ENCODE data around the gene MAP3K7. TPM values are rescaled to one million over a fixed set of nuclear protein-coding genes. Genes with fewer than 3 reads are reported as not detected.

The MAP3K7 gene
- total and polyA plus RNA-seq, 2 donors (not counting 3 experiments of a cell fraction or from before 2014, with no cell fraction given), result 15.3 to 25.6 TPM

DNA sequence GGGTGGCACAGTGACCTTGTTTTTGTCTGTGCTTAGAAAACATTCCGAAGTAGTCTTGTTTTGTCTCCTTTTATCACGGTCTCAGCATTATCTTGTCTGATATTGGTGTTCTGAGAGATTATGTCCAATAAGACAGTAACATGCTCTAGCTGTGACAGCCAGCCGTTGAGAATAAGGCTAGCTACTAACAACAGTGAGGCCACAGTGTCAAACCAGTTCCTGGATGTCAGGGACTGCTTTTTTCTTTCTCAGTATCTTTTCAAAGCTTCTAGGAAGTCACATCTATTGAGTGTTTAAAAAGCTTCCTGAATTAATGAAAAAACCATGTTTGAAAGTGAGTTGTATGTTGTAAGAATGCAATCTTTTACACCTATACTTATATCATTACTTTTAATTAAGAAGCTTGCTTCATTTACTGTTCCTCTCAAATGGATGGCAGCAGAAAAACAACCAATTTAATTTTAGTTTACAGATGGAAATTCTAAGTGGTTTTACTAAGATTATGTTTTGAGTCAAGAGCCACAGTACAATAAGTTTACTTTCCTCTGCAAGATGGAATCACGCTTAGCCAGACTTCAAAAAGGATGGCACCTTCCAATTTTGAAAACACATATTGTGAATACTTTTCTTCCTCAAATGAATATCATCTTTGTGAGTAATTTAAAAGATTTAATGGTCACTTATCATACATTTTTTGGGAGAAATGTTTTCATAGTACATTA is 53.1 kb downstream of the MAP3K7 start:
- no peak for FAIRE-seq
- POLR2A ChIA-PET, result no interaction called here

DNA sequence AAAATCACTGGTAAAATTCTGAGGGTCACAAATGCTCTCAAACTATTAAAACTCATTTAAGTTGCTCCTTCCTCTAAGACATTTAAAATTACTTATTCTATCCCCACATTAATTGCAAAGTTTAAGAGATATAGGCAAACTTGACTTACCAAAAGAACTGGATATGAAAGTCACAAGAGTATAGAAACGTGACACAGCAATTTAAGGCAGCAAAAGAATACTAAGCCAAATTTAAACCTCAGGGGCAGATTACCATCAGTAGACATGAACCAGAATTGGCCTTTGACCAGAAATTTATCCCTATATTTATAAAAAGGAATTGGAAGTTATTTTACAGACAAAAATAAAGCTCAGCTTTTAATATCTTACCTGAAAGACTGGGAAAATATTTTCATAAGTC is 56.0 kb downstream of the MAP3K7 start:
- CTCF ChIA-PET, result interaction anchor here (1.3 kb wide), 1 partner anchor 10 kb away, joined by 3 read pairs; no protein-coding TSS in a partner anchor
- no peaks in the 10 kb centered on the region for H4K20me1 ChIP-seq (replicated peaks; ENCODE audit: control insufficient read depth, extremely low read depth, insufficient read depth, low read length)
- no peaks in the 10 kb centered on the region for H3K79me2 ChIP-seq (ENCODE audit: control insufficient read depth, insufficient read depth, low read length)
- H3K4me3 ChIP-seq (replicated peaks in 1 of 3; ENCODE audit: insufficient read depth in 1 of 3, low read depth in 1 of 3, low read length in 3 of 3), result no peak overlapping the region
- no peak overlapping the region for H2AFZ ChIP-seq (ENCODE audit: low read depth, low read length)
- H3K9me1 ChIP-seq (replicated peaks; ENCODE audit: control insufficient read depth, extremely low read depth, insufficient read depth, low read length), result no peaks in the 10 kb centered on the region
- H3K4me2 ChIP-seq (ENCODE audit: insufficient read depth, low read length), result no peak overlapping the region
- POLR2A ChIA-PET, result no interaction called here
- no peak for DNase-seq (ENCODE audit: low read depth, low spot score)
- dilution Hi-C loops (cut with MboI; ENCODE audit: extremely low pct_ligation_motif_present, low sequenced_read_pairs) (no loop called here), intact Hi-C loops (cut with micrococcal nuclease) (no loop called here)
- FAIRE-seq, result no peak
- no TSS peak for BruUV-seq (replicated peaks)
- H3K36me3 ChIP-seq (ENCODE audit: control insufficient read depth in 2 of 2, extremely low read depth in 1 of 2, insufficient read depth in 2 of 2, low read length in 2 of 2), result peaks cover 0 to 3% of the 10 kb centered on the region in 2 experiments
- H3K9me3 ChIP-seq (replicated peaks; ENCODE audit: control insufficient read depth, insufficient read depth, low read length), result no peaks in the 10 kb centered on the region
- H3K27me3 ChIP-seq (ENCODE audit: control insufficient read depth in 2 of 2, insufficient read depth in 2 of 2, low read length in 2 of 2), result no peaks in the 10 kb centered on the region
- H3K27ac ChIP-seq (ENCODE audit: insufficient read depth, low read depth, low read length), result no peak overlapping the region
- H3K9ac ChIP-seq (replicated peaks; ENCODE audit: extremely low read depth, insufficient read depth, low read length), result no peak overlapping the region
- TF ChIP-seq MYC (IDR thresholded peaks at IDR 0.05; ENCODE audit: low read depth, low read length), result no peak
- TF ChIP-seq EZH2 (IDR thresholded peaks at IDR 0.05; ENCODE audit: borderline replicate concordance, low read depth, low read length, severe bottlenecking), result no peak
- TF ChIP-seq GATA2 (IDR thresholded peaks at IDR 0.05; ENCODE audit: insufficient read depth, insufficient read length, low read depth, low read length), result no peak
- no peak for TF ChIP-seq POLR2AphosphoS5 (IDR thresholded peaks at IDR 0.05; ENCODE audit: insufficient read depth, low read depth, low read length)
- TF ChIP-seq JUN (IDR thresholded peaks at IDR 0.05; ENCODE audit: borderline replicate concordance, insufficient read depth, insufficient read length, low read depth), result no peak
- TF ChIP-seq, protein P1, sequence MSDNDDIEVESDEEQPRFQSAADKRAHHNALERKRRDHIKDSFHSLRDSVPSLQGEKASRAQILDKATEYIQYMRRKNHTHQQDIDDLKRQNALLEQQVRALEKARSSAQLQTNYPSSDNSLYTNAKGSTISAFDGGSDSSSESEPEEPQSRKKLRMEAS (IDR thresholded peaks at IDR 0.05; ENCODE audit: insufficient read depth, insufficient read length), result no peak
- no peak for TF ChIP-seq FOS (IDR thresholded peaks at IDR 0.05; ENCODE audit: borderline replicate concordance, insufficient read depth, low read length)
- TF ChIP-seq POLR2A (IDR thresholded peaks at IDR 0.05; ENCODE audit: low read depth, low read length), result no peak
- TF ChIP-seq, protein P2, sequence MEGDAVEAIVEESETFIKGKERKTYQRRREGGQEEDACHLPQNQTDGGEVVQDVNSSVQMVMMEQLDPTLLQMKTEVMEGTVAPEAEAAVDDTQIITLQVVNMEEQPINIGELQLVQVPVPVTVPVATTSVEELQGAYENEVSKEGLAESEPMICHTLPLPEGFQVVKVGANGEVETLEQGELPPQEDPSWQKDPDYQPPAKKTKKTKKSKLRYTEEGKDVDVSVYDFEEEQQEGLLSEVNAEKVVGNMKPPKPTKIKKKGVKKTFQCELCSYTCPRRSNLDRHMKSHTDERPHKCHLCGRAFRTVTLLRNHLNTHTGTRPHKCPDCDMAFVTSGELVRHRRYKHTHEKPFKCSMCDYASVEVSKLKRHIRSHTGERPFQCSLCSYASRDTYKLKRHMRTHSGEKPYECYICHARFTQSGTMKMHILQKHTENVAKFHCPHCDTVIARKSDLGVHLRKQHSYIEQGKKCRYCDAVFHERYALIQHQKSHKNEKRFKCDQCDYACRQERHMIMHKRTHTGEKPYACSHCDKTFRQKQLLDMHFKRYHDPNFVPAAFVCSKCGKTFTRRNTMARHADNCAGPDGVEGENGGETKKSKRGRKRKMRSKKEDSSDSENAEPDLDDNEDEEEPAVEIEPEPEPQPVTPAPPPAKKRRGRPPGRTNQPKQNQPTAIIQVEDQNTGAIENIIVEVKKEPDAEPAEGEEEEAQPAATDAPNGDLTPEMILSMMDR (IDR thresholded peaks at IDR 0.05; ENCODE audit: extremely low read depth in 1 of 2, insufficient read depth in 1 of 2, low read depth in 1 of 2, low read length in 2 of 2), result no peak
- no peaks in the 10 kb centered on the region for H3K4me1 ChIP-seq (ENCODE audit: control insufficient read depth, extremely low read depth, insufficient read depth, low read length)

More for the DNA sequence above, 53.1 kb downstream of the MAP3K7 start:
- Histone ChIP-seq H3K36me3 (ENCODE audit: control insufficient read depth in 2 of 2, extremely low read depth in 1 of 2, insufficient read depth in 2 of 2, low read length in 2 of 2) (peaks cover 0 to 3% of the 10 kb centered on the region in 2 experiments), H3K9me3 (replicated peaks; ENCODE audit: control insufficient read depth, insufficient read depth, low read length) (no peaks in the 10 kb centered on the region), H3K79me2 (ENCODE audit: control insufficient read depth, insufficient read depth, low read length) (no peaks in the 10 kb centered on the region), H2AFZ (ENCODE audit: low read depth, low read length) (no peak overlapping the region), H3K4me3 (replicated peaks in 1 of 3; ENCODE audit: insufficient read depth in 1 of 3, low read depth in 1 of 3, low read length in 3 of 3) (no peak overlapping the region), H4K20me1 (replicated peaks; ENCODE audit: control insufficient read depth, extremely low read depth, insufficient read depth, low read length) (no peaks in the 10 kb centered on the region), H3K27ac (ENCODE audit: insufficient read depth, low read depth, low read length) (no peak overlapping the region), H3K9ac (replicated peaks; ENCODE audit: extremely low read depth, insufficient read depth, low read length) (no peak overlapping the region), H3K4me2 (ENCODE audit: insufficient read depth, low read length) (no peak overlapping the region), H3K4me1 (ENCODE audit: control insufficient read depth, extremely low read depth, insufficient read depth, low read length) (no peaks in the 10 kb centered on the region), H3K27me3 (ENCODE audit: control insufficient read depth in 2 of 2, insufficient read depth in 2 of 2, low read length in 2 of 2) (no peaks in the 10 kb centered on the region), H3K9me1 (replicated peaks; ENCODE audit: control insufficient read depth, extremely low read depth, insufficient read depth, low read length) (no peaks in the 10 kb centered on the region)
- no peak for TF ChIP-seq POLR2A (IDR thresholded peaks at IDR 0.05; ENCODE audit: low read depth, low read length)
- no peak for DNase-seq (ENCODE audit: low read depth, low spot score)
- intact Hi-C loops (cut with micrococcal nuclease), result no loop called here
- CTCF ChIA-PET, result interaction anchor here (0.9 to 1.1 kb wide), 2 partner anchors 9 to 34 kb away, joined by 3 read pairs; no protein-coding TSS in a partner anchor
- dilution Hi-C loops (cut with MboI; ENCODE audit: extremely low pct_ligation_motif_present, low sequenced_read_pairs), result no loop called here
- no TSS peak for BruUV-seq (replicated peaks)

Data from endothelial cell of umbilical vein (primary cell).